GM19351 (cell line): ENCODE data around the gene TBX19.

Experiments used
- ATAC-seq: cut with Tn5 transposase; IDR thresholded peaks from one replicate; pipeline ENCODE4 v1.9.1; 2021; ENCODE audit warnings: mild to moderate bottlenecking, moderate library complexity; ENCODE audit not compliant: unreplicated experiment

TBX19 gene

DNA sequence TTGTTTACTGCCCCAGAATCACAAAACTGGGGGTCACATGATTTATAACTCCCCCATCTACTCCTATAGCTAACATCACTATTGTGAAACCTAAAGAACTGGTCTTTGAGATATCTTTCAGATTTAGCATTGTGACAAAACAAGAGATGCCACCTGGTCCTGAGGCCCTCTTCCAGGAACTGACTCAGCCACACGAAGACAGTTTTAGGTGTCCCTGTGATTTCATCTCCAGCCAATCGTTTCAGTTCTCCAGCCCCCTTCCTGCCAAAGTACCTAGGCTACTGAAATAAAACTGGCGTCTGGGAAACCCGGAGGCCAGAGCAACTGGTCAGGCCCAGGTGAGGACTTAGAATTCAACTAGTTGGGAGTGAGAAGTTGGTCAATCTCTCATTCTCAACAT, 36.6 kb downstream of the TBX19 start:
- no peak for ATAC-seq

DNA sequence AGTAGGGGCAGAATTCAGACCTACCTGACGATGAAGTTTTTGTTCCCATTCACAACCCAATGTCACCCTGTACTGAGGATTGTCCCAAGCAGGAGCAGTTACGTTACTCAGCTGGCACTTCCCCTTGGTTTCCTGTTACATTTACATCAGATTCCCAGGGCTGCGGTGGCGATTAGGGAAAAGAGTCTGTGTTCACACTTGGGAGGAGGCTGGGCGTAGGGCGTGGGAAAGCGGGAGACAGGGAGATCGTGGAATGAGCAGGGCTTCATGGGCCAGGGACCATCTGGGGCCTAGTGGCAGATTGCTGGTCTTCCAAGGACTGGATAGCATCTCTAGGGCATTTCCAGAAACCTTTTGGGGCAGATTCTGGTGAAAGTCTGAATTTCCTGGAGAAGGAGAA, 39.0 kb downstream of the TBX19 start:
- no peak for ATAC-seq

DNA sequence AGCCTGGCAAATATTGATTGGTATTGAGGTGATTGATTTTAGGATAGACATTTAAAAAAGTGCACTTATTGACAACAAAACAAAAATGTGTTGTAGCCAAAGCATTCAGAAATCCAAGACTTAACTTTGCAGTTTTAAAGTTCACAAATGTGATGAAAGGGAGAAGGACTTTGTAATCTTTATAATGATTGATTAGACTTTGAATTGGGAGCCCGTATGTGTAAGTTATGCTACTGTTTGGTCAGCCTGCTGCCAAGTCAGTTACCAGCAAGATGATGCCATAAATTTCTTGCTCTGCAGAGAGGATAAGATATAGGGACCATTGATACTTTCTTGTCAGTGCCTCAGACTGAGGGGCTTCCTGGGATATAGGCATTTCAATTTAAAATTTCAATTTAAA, 39.5 kb downstream of the TBX19 start:
- ATAC-seq = no peak

DNA sequence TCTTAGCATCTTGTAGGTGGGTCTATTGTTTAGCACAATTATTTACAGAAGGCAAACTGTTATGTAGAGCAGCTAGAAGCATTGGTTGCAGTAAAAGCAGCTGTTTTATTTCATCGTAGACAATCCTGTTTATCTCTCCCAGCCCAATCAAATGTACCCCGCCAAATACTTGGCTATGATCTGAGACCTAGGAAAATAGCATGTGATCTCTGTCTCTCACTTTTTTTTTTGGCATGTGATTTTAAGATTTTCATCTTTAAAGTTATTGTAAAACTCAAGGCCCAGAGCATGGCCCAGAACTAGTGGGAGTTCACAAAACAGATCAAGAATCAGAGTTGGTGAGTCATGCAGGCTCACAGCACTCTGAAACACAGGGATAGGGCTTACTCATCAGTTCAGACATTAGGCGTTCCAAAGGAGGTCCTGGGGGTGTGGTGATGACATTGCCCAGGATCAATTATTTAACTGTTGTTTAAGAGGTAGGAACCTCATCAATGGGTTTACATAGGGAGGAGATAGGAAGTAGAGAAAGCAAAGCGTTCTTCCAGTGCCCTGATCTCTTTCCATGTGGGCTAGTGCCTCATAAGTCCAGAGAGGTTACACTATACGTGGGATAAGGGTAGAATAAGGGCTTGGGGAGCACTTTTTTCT, 40.2 kb downstream of the TBX19 start:
- ATAC-seq = no peak

DNA sequence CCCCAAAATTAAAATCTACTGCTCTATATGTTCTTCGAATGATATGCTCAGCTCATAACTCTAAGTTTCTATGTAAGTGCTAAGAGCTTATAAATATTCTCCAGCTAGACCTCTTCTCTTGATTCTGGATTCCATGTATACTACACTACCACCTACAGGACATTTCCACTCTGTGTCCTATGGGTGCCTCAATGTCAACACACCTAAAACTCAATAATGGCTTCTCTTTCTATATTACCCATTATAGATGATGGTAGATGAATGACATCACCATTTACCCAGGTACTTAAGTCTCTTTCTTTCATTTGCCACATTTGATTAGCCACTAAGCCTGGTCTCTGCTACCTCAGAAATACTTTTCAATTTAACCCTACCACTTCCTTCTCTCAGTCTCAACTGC, 41.3 kb downstream of the TBX19 start:
- ATAC-seq = peak; percentile 75

DNA sequence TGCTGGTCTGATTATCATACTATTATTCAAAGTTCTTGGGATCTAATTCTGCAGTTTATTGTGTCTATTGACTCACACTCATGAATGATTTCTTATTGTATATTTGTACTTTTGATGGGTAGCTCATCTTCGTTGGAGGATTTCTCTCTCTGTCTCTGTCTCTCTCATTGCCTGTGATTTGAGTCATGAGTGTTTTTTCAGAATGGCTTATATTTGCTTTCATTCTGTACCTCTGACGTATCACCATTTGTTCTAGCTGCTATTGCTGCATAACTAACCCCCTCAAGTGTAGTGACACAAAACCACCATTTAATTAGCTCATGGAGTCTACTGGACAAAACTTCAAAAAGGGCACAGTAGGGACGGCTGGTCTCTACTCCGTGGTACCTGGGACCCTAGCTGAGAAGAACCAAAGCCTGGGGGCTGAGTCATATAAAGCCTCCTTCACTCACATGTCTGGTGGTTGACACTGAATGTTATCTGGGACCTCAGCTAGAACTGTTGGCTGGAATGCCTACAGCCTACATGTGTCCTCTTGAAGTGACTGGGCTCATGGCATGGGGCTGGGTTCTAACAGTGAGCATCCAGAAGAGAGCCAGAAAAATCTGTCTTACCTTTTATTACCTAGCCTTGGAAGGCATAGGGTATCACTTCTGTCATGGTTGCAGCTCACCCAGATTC, 44.2 kb downstream of the TBX19 start:
- no peak for ATAC-seq

DNA sequence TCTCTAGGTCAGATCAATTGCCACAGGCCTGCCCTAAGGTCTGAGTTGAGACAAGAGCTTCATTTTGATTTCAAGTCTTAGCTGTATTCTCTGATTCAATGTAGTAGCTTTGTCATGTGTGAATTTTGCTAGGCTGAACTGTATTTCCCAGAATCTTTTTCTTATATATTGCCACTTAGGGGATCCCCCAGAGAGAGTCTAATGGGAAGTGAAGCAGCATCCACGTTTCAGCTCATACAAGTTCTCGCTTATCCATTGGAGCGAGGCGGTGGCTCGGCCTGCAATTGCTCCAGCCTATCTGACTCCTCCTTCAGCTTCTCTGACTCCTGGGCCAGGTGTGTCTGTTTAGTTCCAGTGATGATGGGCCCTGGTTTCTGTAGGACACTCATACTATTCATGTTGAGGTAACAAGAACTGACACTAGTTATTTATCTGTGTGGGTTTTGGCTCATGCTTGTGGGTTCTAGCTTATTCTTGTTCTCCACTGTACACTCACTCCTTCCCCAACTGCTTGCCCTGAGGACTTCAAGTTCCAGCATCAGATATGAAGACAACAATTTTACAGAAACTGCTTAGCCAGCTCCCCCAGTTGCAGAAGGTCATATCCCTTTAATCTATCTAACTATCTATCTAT, 48.2 kb downstream of the TBX19 start:
- ATAC-seq = no peak

DNA sequence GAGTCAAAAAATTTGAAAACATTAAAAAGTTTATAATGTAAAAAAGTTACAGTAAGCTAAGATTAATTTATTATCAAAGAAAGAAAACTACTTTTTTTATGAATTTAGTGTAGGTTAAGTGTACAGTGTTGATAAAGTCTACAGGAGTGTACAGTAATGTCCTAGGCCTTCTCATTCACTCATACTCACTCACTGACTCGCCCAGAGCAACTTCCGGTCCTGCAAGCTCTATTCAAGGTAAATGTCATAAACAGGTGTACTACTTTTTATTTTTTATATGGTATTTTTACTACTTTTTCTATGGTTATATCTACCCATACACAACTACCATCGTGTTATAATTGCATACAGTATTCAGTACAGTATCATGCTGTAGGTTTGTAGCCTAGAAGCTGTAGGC, 49.6 kb downstream of the TBX19 start:
- no peak for ATAC-seq

DNA sequence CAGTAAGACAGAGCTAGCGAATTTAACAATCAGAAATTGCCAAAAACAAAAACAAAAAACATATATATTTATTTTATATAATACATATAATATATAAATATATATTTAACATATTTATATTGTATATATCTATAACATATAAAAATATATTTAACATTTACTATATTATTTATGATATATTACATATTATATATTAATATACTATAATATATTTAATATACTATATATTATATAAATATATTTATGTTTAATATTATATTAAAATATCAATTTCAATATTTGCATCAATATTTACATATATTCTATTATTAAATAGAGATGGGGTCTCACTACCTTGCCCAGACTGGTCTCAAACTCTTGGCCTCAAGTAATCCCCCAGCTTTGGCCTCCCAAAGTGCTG, 50.9 kb downstream of the TBX19 start:
- no peak for ATAC-seq

DNA sequence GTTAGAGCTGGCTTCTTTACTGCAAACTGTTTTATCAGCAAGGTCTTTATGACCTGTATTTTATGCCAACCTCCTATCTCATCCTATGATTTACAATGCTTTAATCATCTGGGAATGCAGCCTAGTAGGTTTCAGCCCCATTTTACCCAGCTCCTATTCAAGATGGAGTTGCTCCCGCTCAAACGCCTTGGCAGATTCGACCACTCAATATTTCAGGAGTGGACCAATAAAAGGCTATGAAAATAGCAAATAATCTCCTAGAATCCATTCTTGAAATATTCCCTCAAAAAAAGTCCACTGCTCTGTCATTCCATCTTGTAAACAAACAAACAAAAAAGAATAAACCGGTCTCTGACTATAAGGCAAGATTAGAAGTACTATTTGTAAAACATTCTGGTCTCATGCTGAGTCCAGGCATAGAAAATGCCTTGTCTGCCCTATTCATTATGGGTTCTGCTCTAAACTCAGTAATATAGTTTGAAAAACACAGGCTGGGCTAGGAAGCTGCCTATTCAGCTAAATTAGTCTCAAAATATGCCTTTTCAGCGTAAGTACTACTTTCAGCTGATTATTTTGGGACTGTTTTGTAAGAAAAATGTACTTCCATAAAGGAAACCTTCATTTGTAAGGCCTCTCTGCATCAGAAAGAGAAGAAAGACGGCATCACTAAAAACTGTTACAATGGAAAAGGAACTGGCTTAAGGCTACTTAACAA, 53.0 kb downstream of the TBX19 start:
- no peak for ATAC-seq

DNA sequence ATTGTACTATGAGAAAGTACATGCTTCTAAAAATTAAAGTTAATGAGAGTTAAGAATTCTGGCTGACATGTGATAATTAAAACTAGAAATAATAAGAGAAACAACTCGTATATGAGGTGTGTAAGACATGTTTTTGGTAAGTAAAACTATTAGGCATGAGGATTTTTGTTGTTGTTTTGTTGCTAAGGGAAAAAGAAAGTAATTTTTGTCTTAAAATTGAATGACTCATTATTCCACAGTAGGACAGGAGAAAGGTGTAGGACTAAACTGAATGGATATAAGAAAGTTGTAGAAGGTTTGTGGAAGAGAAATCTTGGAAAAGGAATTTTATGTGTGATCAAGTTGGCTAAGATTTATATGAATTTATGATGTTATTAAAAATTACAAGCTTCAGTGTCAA, 54.8 kb downstream of the TBX19 start:
- no peak for ATAC-seq

DNA sequence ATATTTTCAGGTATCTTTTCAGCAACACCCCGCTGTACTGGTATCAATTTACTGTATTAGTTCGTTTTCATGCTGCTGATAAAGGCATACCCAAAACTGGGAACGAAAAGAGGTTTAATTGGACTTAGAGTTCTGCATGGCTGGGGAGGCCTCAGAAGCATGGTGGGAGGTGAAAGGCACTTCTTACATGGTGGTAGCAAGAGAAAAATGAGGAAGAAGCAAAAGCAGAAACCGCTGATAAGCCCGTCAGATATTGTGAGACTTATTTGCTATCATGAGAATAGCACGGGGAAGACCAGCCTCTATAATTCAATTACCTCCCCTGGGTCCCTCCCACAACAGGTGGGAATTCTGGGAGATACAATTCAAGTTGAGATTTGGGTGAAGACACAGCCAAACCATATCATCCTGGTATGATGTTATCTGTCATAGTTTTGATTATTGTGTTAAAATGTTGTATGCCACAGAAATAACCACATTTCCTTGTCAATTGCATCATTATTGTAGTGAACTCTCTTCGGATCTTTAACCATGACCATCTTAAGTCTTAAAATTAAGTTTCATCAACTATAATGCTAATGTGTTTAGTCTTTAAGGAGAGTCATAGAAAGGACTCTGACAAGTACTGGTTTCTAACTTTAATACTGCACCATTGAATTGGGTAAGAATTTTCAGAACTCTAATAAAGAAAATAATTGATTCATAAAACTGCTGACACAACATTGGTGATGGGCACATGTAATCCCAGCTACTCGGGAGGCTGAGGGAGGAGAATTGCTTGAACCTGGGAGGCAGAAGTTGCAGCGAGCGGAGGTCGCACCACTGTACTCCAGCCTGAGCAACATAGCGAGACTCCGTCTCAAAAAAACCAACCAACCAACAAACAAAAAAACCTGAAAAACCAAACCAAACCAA, 58.2 kb downstream of the TBX19 start:
- ATAC-seq = no peak

DNA sequence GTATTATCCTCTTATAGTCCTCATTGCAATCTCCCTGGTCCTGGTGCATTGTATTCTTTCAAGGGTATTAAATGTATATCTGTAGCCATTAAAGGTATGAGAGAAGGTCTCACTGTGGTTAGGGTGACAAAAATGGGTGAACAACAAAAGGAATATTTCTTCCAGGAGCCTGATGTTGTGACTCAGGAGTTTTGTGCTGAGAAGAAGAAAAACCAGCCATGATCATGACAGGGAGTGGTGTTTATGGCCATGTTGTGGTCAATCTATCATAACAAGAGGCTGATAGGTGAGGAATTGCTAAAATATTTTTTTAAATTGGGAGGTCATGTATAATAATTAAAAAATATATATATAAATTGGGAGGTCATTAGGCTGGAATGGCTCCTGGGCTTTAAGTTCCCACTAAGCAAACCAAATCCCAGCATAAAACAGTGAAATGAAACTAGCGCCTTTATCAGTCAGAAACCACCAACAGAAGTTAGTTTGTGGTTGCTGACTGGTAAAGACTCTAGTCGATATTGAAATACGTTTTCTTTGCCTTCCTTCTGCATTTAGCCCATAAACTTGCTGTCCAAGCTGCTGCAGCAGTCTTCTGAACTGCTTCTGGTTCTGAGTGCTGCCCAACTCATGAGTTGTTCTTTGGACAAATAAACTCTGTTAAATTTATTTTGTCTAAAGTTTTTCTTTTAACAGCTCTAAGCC, 60.3 kb downstream of the TBX19 start:
- no peak for ATAC-seq

DNA sequence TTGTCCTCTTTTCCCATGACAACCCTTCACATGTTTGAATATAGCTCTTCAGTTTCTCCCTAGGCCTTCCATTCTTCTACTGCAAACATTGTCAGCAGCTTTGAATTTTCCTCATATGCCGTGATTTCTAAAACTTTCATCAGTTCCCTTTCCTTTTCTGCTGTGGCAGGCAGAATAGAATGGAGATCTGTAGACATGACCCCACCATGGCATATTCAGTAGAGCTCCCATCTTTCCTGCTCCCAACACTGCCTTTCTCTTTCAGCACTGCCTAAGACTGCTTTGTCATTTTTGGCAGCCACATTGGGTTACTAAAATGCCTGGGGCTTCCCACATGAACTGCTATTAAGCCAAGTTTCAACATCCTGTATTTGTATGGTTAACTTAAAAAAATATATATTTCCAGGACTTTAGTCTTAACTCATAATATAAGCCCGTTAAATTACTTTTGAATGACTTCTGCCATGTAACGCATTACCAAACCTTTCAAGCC, 60.9 kb downstream of the TBX19 start:
- no peak for ATAC-seq

DNA sequence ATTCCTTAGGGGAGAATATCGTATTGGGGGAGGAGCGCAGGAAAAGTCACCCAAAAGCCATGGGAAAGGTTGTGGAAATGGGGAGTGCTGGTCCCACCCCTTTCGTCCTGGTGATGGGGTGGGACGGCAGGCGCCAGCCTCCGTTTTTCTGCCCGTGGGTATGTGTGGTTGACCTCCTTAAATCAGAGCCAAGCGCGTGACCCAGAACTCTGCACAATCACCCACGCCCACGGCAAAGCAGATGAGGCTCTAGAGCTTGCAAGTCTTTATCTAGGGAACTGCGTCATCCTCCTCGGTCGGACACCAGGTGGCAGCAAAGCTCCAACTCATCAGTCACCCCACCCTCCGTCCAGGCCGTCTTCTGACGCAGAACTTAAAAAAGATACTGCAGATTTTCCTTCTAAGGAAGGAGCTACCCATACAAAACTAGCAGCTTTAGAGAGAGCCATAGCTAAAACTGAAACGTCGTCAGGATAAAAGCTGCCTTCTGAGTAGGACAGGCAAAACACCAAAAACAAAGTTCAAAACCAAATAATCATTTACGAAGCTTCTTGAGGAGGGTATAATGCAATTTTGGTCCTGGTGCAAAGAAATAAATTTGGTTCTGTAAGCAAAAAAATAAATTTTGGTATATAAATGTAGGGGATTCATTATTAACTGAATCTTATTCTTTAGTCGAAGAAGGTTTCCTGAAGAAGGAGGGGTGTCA, 62.0 kb downstream of the TBX19 start:
- ATAC-seq = peak; percentile 92

DNA sequence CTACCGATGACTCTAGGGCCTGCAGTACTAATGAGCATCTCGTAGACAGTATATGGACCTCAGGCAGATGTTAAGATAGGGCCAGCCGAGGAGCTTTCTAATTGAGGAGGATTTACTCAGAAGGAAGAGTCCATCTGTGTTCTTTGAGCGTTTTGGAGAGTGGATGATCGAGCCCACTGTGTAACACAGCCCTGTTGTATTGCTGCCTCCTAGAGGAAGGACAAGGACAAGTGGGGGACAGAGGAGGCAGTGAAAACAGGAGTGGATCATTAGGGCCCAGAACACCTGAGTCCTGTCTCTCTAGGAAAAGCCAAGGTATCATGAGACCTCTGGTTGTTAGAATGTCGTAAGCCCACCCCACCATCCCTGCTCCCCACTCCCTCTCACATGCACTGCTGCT, 62.9 kb downstream of the TBX19 start:
- no peak for ATAC-seq

DNA sequence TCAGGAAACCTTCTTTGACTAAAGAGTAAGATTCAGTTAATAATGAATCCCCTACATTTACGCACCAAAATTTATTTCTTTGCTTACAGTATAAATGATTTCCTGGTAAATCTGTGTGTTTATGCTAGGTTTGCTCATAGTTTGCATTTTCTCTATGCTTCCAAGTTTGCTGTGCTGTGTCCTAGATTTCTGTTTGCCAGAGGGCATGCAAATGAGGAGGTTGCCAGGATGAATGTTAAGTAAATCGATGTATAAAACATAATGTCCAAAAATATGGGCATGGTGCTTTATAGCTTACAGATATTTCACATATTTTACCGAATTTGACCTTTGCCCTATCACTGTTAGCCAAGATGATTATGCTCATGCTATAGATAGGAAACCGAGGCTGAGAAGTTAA, 63.8 kb downstream of the TBX19 start:
- ATAC-seq = no peak

DNA sequence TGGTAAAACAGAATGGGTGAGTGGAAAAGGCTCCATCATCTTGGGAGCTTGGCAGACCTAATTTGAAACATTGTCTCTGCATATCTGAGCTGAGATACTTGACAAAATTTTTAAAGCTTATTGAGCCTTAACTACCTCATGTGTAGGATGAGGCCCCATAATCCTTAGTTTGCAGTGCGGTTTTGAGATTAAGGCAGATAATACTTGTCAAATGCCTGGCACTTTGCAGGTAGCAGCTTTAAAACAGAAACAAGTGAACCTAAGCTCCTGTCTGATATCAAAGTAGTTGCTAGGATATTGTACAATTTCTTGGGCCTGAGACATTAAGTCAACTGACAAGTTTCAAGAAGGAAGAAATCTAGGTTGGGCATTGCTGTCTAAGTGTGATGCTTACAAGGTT, 65.3 kb downstream of the TBX19 start:
- no peak for ATAC-seq

DNA sequence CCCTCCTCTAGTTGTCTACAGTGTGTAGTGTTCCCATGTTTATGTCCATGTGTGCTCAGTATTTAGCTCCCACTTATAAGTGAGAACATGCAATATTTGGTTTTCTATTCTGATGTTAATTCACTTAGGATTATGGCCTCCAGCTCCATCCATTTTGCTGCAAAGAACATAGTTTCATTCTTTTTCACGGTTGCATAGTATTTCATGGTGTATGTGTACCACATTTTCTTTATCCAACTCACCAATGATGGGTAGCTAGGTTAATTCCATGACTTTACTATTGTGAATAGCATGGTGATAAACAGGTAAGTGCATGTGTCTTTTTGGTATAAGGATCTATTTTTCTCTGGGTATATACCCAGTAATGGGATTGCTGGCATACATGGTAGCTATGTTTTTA, 67.0 kb downstream of the TBX19 start:
- no peak for ATAC-seq
